HG03159 (cell line): ENCODE data around the gene FAM228B.
"Not testable (repeated sequence)": the region's sequence is repeated elsewhere in the genome, so short reads cannot be mapped to it uniquely, and the experiment has no call there.

Experiments
- ATAC-seq: cut with Tn5 transposase; IDR thresholded peaks from one replicate; pipeline ENCODE4 v1.9.1; 2021; ENCODE audit warnings: mild to moderate bottlenecking, moderate library complexity; ENCODE audit not compliant: unreplicated experiment

The FAM228B gene

DNA sequence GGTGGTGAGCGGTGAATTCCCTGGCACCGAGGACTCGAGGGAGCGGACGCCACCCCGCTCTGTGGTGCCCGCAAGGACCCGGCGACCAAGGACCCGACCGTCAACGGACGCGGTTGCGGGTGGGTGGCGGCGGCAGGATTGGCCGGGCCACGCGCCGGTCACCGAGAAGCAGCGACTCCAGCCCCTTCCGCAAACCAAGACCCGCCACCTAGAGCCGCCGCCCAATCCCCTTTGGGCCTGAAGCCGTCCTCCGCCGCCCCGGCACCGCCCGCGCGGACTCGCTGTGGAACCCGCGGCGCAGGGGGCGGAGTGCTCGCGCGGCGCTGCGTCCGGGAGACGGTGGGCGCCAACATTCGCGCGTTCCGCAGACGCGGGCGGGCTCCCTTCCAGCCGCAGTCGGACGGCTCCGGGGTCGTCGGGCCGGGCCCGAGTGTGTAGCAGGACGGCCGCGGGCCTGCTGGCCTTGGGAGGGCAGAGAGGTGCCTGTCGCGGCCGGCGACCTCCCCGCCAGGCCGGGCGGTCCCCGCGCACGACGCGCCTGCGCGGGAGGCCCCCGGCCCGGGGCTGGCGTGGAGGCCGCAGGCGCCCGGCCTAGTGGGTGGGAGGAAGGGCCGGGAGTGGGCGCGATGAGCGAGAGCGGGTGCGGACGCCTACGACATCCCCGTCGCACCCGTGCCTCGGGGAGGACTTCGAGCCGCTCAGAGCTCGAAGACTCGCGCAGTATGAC is at the start of gene FAM228B, which contains the start of gene PFN4:
FAM228B (plus strand) TSS at position 275 of the 727 bp plus-strand sequence. CDS start 893 bp downstream, outside the sequence.
PFN4 (minus strand) TSS at position 140 of the 727 bp plus-strand sequence. CDS start 799 bp downstream, outside the sequence.
- peak; percentile 89 for ATAC-seq

DNA sequence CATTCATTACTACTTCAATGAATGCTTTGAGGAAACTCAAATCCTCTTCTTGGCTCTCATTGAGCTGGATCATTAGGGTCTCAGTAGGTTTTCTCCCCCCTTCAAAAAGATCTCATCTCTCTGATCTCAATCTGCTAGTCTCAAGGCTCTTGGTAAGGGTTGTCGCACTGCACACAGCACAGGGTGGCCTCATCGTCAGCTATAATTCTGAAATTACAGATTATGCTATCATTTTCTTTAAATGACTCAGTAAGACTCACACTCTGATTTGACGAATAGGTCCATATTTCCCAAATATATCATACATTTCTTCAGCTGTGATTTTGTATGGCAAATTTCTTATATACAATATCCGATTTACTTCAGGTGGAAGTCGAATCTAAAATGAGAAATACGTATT is 49.5 kb upstream of the FAM228B start:
- ATAC-seq, result no peak

DNA sequence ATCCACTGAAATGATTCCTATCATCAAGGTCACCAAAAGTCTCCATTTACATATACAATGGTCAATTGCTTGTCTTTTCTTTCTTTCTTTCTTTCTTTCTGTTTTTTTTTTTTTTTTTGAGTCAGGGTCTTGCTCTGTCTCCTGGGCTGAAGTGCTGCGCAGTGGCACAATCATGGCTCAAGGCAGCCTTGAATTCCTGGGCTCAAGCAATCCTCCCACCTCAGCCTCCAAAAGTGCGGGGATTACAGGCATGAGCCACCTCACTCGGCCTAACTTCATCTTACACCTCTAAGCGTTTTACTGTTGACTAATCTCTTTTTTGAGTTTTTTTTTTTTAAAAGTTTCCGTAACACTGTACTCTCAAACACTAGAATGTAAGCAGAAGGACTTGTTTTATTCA is 48.0 kb upstream of the FAM228B start:
- no peak for ATAC-seq

DNA sequence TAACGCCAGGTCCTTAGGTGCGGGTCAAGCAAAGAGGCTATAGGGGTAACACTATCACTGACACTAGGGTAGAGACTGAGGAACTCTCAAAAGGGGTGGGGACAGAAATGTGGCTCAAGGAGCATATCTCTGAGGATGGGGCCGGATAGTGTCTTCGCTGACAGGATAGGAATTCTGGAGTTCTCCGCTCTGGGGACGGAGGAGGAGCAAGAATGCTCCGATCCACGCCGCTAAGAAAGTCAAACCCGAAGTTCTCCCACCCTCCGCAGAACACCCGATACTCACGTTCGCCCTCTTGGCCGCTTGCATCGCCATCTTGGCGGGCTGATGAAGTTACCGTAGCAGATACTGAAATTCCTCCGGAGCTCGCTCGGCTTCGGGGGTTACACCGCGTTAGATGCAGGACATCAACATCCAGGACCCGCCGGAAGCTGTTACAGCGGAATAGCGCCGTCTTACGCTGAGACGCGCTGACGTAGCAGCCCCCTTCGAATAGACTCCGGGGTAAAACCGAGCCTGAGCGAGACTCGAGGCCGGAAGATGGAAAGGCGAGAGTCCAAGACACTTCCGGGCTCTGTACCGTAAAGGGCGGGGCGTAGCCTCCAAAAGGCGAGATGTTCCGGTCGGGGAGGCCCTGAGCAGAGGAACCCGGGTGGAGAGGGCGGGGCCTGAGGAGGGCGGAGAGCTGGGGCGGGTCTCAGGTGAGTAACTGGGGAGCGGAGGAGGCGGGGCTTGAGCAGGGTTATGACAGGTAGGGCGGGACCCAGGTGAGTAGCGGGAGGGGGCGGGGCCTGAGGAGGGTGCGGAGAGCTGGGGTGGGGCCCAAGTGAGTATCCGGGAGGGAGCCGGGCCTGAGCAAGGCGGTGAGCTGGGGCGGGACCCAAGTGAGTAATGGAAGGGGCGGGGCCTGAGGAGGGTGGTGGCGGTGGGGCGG is 47.1 kb upstream of the FAM228B start, which contains the start of gene SF3B6:
SF3B6 (minus strand) TSS at position 412 of the 934 bp plus-strand sequence; CDS start at position 315, 97 bp downstream.
- peak; percentile 96 for ATAC-seq

DNA sequence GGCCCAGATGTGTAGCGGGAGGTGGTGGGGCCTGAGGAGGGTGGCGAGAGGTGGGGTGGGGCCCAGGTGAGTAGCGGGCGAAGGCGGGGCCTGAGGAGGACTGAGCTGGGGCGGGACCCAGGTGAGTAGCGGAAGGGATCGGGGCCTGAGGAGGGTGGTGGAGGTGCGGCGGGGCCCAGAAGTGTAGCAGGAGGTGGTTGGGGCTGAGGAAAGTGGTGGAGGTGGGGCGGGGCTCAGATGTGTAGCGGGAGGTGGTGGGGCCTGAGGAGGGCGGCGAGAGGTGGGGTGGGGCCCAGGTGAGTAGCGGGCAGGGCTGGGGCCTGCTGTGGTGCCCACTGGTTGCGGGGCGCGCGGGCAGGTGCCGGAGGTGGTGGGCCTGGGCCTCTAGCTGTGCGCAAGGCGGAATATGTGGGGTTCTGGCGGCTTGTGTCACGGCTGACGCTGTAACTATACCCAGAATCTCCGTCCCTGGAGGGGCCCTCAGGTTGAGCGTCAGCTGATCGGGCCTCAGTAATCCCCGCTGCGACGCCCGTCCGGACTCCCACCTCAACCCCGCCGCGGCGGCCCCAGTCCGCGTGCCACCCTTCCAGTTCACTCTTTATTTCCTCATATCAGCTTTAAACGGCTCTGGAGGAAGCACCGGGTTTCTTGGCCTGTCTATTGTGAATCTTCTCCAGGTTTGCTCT is 46.3 kb upstream of the FAM228B start:
- ATAC-seq, result peak; percentile 18

DNA sequence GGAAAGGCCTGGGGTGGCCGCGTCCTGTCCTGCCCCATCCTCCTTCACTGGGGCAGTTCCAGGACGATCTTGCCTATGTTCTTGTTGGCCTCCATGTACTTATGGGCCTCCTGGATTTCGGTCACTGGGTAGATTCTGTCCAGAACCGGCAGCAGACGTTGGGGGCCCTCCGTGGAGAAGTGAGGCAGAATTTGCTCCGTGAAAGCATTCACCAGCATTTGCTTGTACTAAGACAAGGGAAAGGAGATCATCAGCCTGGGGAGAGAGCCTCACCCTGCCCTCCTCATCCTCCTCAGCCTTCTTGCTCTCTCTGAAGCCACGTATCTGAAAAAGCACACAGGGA is 45.8 kb upstream of the FAM228B start:
- ATAC-seq, result no peak

DNA sequence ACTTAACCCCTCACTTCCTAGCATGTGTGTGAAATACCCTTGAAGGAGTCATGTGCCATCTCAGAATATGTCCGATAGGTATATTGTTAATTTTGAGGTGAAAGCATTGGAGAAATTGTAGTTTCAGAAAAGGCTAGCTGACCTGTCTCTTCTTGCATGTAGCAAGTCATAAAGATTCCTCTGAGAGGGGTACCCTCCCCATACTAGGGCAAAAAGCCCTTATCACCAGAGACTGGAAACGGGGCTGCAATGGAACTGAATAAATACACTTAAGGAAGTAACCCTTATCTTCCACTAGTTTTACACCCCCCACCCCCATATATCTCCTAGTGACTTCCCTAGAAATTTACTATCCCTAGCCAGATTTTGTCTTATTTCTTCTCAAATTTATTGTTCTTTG is 45.4 kb upstream of the FAM228B start:
- ATAC-seq, result no peak

DNA sequence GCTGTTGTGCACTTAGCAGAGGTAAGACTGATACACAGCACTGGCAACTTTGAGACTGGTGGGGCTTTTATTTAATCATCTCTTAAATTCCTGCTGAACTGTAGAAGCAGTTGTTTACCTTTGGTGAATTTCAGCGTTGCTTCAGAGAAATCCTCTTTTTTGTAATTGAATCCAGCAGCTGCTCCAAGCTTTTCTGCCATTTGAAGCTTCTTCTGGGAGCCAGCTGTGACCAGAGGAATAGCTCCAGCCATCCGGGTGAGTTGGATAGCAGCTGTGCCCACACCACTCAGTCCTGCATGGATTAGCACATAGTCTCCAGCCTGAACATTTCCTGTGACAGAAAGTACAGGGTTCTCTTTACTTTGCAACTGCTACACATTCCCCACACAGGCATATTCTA is 42.6 kb upstream of the FAM228B start:
- no peak for ATAC-seq

DNA sequence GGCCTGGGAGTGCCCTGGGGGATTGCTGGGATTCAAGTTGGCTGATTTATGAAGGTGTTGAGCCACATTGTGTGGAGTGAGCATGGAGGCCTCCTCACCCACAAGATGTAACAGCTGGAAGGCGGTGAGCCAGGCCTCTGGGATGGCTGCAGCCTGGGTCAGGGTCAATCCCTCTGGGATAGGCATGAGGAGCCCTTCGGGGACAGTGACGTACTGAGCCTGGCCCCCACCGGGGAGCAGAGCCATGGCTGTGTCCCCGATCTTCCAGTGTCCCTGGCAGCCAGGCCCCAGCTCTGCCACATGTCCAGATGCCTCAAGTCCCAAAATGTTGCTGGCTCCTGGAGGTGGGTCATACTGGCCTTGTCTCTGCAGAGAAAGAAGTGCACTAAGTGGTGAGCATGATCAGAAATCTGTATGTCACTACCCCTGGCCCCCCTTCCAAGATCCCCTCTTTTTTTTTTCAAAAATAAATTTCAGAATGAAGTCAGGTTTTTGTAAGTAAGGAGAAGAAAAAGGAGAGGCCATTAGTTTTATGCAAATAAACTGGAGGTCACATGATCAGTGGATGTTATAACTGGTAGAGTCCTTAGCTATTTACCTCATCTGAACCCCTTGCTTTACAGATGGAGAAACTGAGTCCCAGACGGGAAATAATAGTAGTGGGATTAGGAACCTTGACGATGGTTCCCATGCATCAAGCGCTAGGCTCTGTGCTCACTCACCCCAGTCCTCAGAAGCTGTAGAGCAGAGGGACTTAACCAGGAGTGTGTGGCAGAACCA is 40.3 kb upstream of the FAM228B start:
- no peak for ATAC-seq

DNA sequence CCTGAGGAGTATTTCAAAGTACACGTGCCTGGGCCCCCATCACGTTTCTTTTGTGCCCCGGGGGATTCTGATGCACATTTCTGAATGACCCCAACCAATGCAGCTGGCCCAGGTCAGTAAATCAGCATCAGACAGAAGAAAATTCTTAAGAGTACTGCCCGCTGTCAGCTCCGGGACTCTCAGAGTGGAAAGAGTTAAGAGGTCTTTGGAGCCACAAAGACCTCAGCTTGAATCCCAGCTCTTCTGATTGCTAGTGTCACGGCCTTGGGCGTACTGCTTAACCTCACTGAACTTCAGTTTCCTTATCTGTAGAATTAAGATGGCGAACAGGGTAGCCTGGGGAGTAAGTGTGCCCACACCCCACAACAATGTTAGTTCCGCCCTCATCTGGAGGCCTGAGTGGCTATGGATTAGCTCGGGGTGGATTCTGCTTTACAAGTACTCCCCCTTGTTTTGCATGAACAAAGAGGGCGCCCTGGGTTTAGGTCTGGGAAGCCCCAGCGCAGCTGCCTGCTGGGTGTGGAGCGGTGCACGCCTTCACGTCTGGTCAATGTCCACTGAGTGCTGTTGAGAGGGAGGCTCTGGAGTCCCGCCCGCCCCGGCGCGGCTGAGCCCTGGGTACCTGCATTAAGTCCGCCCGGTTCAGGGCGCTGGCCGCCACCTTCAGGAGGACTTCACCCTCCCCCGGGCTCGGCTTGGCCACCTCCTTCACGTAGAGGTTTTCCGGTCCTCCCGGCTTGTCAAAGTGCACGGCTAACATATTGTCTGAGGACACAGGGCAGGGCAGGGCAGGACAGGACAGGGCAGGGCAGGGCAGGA is 39.5 kb upstream of the FAM228B start:
- peak; percentile 85 for ATAC-seq

DNA sequence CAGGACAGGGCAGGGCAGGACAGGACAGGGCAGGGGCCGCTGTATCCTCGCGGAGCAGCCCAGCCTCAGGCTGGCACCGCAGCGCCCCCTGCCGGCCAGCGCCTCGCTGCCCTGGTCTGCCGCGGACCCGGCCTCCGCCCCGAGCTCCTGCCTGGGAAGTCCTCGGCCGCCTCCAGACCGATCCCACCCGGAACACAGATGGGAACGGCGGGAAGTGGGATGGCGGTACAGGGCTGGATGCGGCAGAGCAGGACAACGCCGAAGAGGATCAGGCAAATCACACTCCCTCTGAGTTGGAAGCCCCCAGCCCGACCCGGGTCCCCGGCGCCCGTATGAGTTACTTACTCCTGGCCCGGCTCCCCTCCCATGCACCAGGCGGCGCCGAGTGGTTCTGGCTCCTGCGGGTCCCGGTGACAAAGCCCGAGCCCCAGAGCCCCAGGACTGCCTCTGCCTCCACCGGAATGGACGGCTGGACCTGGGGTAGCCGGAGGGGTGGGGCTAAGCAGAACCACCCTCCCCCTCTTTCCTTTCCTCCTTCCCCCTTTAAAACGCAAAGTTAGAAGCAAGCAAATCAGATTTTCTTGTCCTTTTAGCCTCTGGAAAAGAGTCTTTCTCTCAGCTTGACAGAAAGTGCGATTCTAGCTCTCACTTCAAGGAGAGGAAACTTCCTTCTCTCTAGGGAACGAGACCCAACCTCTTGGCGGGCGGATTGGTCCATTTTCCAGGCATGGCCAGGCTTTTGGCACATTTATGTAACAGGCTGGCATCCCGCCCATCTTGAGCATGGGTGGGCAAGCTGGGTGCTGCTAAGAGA is 38.7 kb upstream of the FAM228B start, which contains the start of gene TP53I3:
TP53I3 (minus strand) TSS at position 449 of the 814 bp plus-strand sequence. CDS start 508 bp downstream, outside the sequence.
- peak; percentile 76 for ATAC-seq

DNA sequence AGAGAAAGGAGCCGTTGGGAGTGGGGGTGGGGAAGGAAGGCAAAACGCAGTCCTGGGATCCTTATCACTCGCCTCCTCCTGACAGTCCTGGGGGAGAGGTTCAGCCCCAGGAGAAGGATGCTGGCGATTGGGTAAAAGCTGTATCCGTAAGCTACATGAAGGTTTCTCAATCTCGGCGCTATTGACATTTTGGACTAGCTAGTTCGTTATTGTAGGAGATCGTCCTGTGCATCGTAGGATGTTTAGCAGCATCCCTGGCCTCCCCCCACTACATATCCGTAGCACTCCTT is 38.1 kb upstream of the FAM228B start:
- ATAC-seq, result no peak

DNA sequence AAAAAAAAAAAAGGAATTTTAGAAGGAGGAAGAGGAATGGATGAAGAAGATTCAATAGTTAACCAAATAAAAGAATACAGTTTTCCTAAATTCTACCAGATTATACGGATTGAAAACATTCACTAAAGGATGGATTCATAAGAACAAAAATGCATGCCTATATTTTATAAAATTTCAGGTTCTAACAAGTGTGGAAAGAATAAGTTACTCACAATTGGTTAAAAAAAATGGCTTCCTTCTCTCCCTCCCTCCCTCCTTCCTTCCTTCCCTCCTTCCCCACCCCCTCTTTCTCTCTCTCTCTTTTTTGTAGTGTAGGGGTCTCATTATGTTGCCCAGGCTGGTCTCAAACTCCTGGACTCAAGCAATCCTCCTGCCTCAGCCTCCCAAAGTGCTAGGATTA is 37.0 kb upstream of the FAM228B start:
- ATAC-seq, result no peak

DNA sequence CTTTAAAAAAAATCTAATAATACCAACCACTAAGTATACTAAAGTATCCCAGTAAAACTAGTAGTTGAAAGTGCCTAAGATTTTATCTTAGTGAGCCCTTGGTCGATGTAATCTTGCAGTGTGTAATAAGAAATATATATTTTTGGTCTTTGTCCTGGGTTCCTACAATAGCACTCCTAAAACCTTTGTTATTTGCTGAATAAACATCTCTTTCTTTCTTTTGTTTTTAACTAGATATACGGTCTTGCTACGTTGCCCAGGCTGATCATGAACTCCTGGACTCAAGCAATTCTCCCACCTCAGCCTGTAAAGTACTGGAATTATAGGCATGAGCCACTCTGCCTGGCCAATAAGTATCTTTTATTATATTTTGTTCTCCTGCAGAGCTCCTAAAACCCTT is 36.2 kb upstream of the FAM228B start:
- ATAC-seq, result no peak

DNA sequence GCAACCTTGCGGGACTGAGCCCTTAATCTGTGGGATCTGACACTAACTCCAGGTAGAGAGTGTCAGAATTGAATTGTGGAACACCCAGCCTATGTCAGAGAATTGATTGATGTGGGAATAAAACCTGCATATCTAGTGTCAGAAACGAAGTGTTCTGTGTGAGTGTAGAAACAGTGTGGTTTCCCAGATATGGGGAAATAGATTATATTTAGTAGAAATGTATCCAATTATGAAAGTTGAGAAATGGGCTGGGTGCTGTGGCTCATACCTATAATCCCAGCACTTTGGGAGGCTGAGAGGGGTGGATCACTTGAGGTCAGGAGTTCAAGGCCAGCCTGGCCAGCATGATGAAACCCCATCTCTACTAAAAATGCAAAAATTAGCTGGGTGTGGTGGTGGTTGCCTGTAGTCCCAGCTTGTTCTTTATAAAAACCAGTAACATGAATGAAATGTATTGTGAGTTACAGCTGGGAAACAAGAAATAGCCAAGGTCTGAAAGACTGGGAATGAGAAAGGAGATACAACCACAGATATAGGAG is 34.4 kb upstream of the FAM228B start:
- ATAC-seq, result no peak

DNA sequence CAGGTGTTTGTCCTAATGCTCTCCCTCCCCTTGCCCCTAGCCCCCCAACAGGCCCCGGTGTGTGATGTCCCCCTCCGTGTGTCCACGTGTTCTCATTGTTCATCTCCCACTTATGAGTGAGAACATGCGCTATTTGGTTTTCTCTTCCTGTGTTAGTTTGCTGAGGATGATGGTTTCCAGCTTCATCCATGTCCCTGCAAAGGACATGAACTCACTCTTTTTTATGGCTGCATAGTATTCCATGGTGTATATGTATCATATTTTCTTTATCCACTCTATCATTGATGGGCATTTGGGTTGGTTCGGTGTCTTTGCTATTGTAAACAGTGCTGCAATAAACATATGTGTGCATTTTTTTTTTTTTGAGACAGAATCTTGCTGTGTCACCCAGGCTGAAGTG is 30.0 kb upstream of the FAM228B start:
- ATAC-seq, result not testable (repeated sequence)

DNA sequence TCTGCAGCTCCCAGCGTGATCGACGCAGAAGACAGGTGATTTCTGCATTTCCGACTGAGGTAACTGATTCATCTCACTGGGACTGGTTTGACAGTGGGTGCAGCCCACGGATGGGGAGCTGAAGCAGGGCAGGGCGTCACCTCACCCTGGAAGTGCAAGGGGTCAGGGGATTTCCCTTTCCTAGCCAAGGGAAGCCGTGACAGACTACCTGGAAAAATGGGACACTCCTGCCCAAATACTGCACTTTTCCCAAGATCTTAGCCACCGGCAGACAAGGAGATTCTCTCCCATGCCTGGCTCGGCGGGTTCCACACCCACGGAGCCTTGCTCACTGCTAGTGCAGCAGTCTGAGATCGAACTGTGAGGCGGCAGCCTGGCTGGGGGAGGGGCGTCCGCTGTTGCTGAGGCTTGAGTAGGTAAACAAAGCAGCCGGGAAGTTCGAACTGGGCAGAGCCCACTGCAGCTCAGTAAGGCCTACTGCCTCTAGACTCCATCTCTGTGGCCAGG is 28.0 kb upstream of the FAM228B start:
- ATAC-seq, result not testable (repeated sequence)

DNA sequence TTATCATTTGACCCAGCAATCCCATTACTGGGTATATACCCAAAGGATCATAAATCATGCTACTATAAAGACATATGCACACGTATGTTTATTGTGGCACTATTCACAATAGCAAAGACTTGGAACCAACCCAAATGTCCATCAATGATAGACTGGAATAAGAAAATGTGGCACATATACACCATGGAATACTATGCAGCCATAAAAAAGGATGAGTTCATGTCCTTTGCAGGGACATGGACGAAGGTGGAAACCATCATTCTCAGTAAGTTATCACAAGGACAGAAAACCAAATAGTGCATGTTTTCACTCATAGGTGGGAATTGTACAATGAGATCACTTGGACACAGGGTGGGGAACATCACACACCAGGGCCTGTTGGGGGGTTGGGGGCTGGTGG is 22.5 kb upstream of the FAM228B start:
- not testable (repeated sequence) for ATAC-seq
